ENCODE measurements around the gene ZNF92. TPM values are rescaled to one million over a fixed set of nuclear protein-coding genes. Genes with fewer than 3 reads are reported as not detected.
"Not testable (repeated sequence)": the region's sequence is repeated elsewhere in the genome, so short reads cannot be mapped to it uniquely, and the experiment has no call there.

The ZNF92 gene
- total RNA-seq, 1 experiment from 2014 or later: 12.3 TPM

- Histone ChIP-seq H3K9me3 (replicated peaks) (peaks cover 1% of the 10 kb centered on the region; the same call in 1 of the 2 replicates), H3K27ac (peak overlapping the region; percentile 14; the same call in 1 of the 2 replicates), H3K36me3 (peaks cover 35% of the 10 kb centered on the region), H3K4me1 (replicated peaks) (0 out of 2 replicates have a peak, but pooled peaks cover 2% of the 10 kb centered on the region), H3K27me3 (replicated peaks) (no peaks in the 10 kb centered on the region), H3K4me3 (no peak overlapping the region)
- peak in 1 of 2 experiments; percentile 47 for DNase-seq (ENCODE audit: low read depth in 1 of 2, low spot score in 2 of 2)
These were observed 24.1 kb downstream of the ZNF92 start for GRCh38 chr7:65397730-65398142.

GRCh38 chr7:65398671-65399070, 25.0 kb downstream of the ZNF92 start:
- not testable (repeated sequence) for H3K9me3 ChIP-seq (replicated peaks); H3K4me1 ChIP-seq (replicated peaks); H3K4me3 ChIP-seq; H3K27me3 ChIP-seq (replicated peaks); H3K27ac ChIP-seq
- H3K36me3 ChIP-seq: peaks cover 31% of the 10 kb centered on the region
- peak in 1 of 2 experiments; percentile 24 for DNase-seq (ENCODE audit: low read depth in 1 of 2, low spot score in 2 of 2)

- not testable (repeated sequence) for H3K27ac ChIP-seq; H3K27me3 ChIP-seq (replicated peaks); H3K4me1 ChIP-seq (replicated peaks); H3K4me3 ChIP-seq
- peaks cover 13% of the 10 kb centered on the region; the same call in 1 of the 2 replicates for H3K9me3 ChIP-seq (replicated peaks)
- H3K36me3 ChIP-seq: peaks cover 31% of the 10 kb centered on the region
- peak in 1 of 2 experiments; percentile 16 for DNase-seq (ENCODE audit: low read depth in 1 of 2, low spot score in 2 of 2)
These were observed 25.4 kb downstream of the ZNF92 start for GRCh38 chr7:65399101-65399500.

- H3K9me3 ChIP-seq (replicated peaks): peaks cover 17% of the 10 kb centered on the region
- H3K4me1 ChIP-seq (replicated peaks): no peaks in the 10 kb centered on the region
- no peaks in the 10 kb centered on the region for H3K27me3 ChIP-seq (replicated peaks)
- H3K4me3 ChIP-seq: no peak overlapping the region
- DNase-seq (ENCODE audit: low read depth in 1 of 2, low spot score in 2 of 2): no peak
- no peak overlapping the region for H3K27ac ChIP-seq
- peaks cover 18% of the 10 kb centered on the region for H3K36me3 ChIP-seq
These were observed 30.4 kb downstream of the ZNF92 start for GRCh38 chr7:65404020-65404419.

- DNase-seq (ENCODE audit: low read depth in 1 of 2, low spot score in 2 of 2); H3K27ac ChIP-seq; H3K4me1 ChIP-seq (replicated peaks); H3K36me3 ChIP-seq; H3K4me3 ChIP-seq; H3K27me3 ChIP-seq (replicated peaks): not testable (repeated sequence)
- H3K9me3 ChIP-seq (replicated peaks): peaks cover 17% of the 10 kb centered on the region
These were observed 33.1 kb downstream of the ZNF92 start for GRCh38 chr7:65406706-65407105.

GRCh38 chr7:65409363-65409762, 35.7 kb downstream of the ZNF92 start:
- Histone ChIP-seq H3K4me3 (no peak overlapping the region), H3K4me1 (replicated peaks) (no peaks in the 10 kb centered on the region), H3K36me3 (no peaks in the 10 kb centered on the region), H3K27ac (no peak overlapping the region), H3K9me3 (replicated peaks) (peaks cover 3% of the 10 kb centered on the region), H3K27me3 (replicated peaks) (no peaks in the 10 kb centered on the region)
- DNase-seq (ENCODE audit: low read depth in 1 of 2, low spot score in 2 of 2): no peak

GRCh38 chr7:65411249-65411648, 37.6 kb downstream of the ZNF92 start:
- no peak for DNase-seq (ENCODE audit: low read depth in 1 of 2, low spot score in 2 of 2)
- no peak overlapping the region for H3K4me3 ChIP-seq
- no peaks in the 10 kb centered on the region for H3K36me3 ChIP-seq
- no peaks in the 10 kb centered on the region for H3K4me1 ChIP-seq (replicated peaks)
- no peaks in the 10 kb centered on the region for H3K27me3 ChIP-seq (replicated peaks)
- H3K27ac ChIP-seq: no peak overlapping the region
- H3K9me3 ChIP-seq (replicated peaks): no peaks in the 10 kb centered on the region

GRCh38 chr7:65422670-65423069, 49.0 kb downstream of the ZNF92 start:
- Histone ChIP-seq H3K36me3 (no peaks in the 10 kb centered on the region), H3K4me1 (replicated peaks) (no peaks in the 10 kb centered on the region), H3K27ac (no peak overlapping the region), H3K9me3 (replicated peaks) (0 out of 2 replicates have a peak, but pooled peaks cover 3% of the 10 kb centered on the region), H3K27me3 (replicated peaks) (no peaks in the 10 kb centered on the region), H3K4me3 (no peak overlapping the region)
- DNase-seq (ENCODE audit: low read depth in 1 of 2, low spot score in 2 of 2): no peak

GRCh38 chr7:65423286-65423685, 49.6 kb downstream of the ZNF92 start:
- H3K4me3 ChIP-seq; H3K36me3 ChIP-seq; DNase-seq (ENCODE audit: low read depth in 1 of 2, low spot score in 2 of 2): not testable (repeated sequence)

GRCh38 chr7:65429642-65430343, 56.1 kb downstream of the ZNF92 start:
- Histone ChIP-seq H3K36me3 (no peaks in the 10 kb centered on the region), H3K27ac (no peak overlapping the region), H3K27me3 (replicated peaks) (no peaks in the 10 kb centered on the region), H3K4me3 (no peak overlapping the region), H3K9me3 (replicated peaks) (no peaks in the 10 kb centered on the region; the same call in 1 of the 2 replicates), H3K4me1 (replicated peaks) (no peaks in the 10 kb centered on the region)
- no peak for DNase-seq (ENCODE audit: low read depth in 1 of 2, low spot score in 2 of 2)

More at GRCh38 chr7:65423286-65423685, 49.6 kb downstream of the ZNF92 start:
- H3K9me3 ChIP-seq (replicated peaks); H3K27ac ChIP-seq; H3K4me1 ChIP-seq (replicated peaks); H3K27me3 ChIP-seq (replicated peaks): not testable (repeated sequence)

- H3K9me3 ChIP-seq (replicated peaks): no peaks in the 10 kb centered on the region; the same call in 1 of the 2 replicates
These were observed 56.9 kb downstream of the ZNF92 start for GRCh38 chr7:65430344-65431186.

GRCh38 chr7:65434307-65434706, 60.7 kb downstream of the ZNF92 start:
- DNase-seq (ENCODE audit: low read depth in 1 of 2, low spot score in 2 of 2): no peak
- H3K36me3 ChIP-seq: no peaks in the 10 kb centered on the region

More at GRCh38 chr7:65430344-65431186, 56.9 kb downstream of the ZNF92 start:
- H3K36me3 ChIP-seq: no peaks in the 10 kb centered on the region
- no peak overlapping the region for H3K4me3 ChIP-seq
- H3K27ac ChIP-seq: no peak overlapping the region
- DNase-seq (ENCODE audit: low read depth in 1 of 2, low spot score in 2 of 2): no peak
- no peaks in the 10 kb centered on the region for H3K27me3 ChIP-seq (replicated peaks)
- H3K4me1 ChIP-seq (replicated peaks): no peaks in the 10 kb centered on the region

GRCh38 chr7:65436163-65436562, 62.5 kb downstream of the ZNF92 start:
- no peak for DNase-seq (ENCODE audit: low read depth in 1 of 2, low spot score in 2 of 2)
- H3K4me1 ChIP-seq (replicated peaks): peaks cover 12% of the 10 kb centered on the region
- H3K9me3 ChIP-seq (replicated peaks): no peaks in the 10 kb centered on the region
- H3K4me3 ChIP-seq: no peak overlapping the region
- no peak overlapping the region for H3K27ac ChIP-seq
- H3K27me3 ChIP-seq (replicated peaks): no peaks in the 10 kb centered on the region
- H3K36me3 ChIP-seq: no peaks in the 10 kb centered on the region

More at GRCh38 chr7:65434307-65434706, 60.7 kb downstream of the ZNF92 start:
- Histone ChIP-seq H3K27ac (no peak overlapping the region), H3K4me3 (no peak overlapping the region), H3K27me3 (replicated peaks) (no peaks in the 10 kb centered on the region), H3K9me3 (replicated peaks) (no peaks in the 10 kb centered on the region; the same call in 1 of the 2 replicates), H3K4me1 (replicated peaks) (peaks cover 5% of the 10 kb centered on the region; the same call in 1 of the 2 replicates)

- no peaks in the 10 kb centered on the region for H3K27me3 ChIP-seq (replicated peaks)
- no peak overlapping the region for H3K27ac ChIP-seq
- H3K9me3 ChIP-seq (replicated peaks): no peaks in the 10 kb centered on the region
- H3K36me3 ChIP-seq: no peaks in the 10 kb centered on the region
- peaks cover 16% of the 10 kb centered on the region for H3K4me1 ChIP-seq (replicated peaks)
- no peak overlapping the region for H3K4me3 ChIP-seq
- peak in 1 of 2 experiments; percentile 11 for DNase-seq (ENCODE audit: low read depth in 1 of 2, low spot score in 2 of 2)
These were observed 64.9 kb downstream of the ZNF92 start for GRCh38 chr7:65438598-65438997.

All from SJSA1 (cell line).